Measurements from ENCODE around the gene DNAJC5.
"Not testable (repeated sequence)": the region's sequence is repeated elsewhere in the genome, so short reads cannot be mapped to it uniquely, and the experiment has no call there.

Gene DNAJC5

DNA sequence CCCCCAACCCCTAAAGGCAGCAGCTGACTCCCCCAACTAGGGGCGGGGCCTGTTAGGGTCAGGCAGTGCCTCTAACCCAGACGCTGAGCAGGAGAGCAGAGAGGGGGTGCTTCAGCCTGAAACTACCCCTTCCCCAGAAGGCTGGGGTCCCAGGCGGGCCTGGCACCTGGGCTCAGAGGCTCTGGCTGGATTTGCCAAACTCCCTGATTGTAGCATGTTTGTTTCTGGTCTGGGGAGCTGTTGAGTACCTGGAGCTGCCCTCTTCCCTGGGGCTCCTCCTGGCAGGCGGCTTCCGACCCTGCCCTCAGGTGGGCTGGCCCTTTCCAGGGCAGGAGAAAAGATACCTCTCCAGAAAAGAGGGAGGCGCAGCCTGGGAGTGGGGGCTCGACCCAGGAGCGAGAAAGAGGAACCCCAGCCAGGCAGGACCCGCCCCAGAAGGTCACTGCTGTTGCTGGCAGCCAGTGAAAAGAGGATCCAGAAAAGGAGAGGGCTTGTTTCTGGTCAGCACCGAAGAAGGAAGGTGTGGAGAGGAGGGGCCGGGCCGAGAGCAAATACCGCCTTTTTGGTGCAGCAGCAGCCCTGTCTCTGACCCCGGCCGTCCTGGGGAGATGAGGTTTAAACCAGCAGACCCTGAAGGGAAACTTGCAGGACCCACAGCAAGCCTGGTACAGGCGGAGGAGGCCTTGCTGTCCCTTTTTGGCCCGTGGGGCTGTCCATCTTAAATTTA, 34.4 kb upstream of the DNAJC5 start:
- no peak for DNase-seq (ENCODE audit: extremely low spot score, insufficient read length, low read depth)
- no peak for FAIRE-seq

DNA sequence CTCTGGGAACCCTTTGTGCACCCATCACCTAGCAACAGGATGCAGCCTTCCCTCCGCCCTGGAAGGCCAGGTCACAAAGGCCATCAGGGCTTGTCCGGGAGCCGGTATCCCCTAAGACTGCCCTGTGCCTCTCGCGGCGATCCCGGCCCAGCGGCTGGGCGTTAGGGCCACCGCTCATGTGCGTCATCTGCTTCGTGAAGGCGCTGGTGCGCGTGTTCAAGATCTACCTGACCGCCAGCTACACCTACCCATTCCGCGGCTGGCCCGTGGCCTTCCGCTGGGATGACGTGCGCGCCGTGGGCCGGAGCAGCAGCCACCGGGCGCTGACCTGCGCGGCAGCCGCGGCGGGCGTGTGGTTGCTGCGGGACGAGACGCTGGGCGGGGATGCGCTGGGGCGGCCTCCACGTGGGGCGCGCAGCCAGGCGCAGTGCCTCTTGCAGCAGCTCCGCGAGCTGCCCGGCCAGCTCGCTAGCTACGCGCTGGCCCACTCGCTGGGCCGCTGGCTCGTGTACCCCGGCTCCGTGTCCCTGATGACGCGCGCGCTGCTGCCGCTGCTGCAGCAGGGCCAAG, 33.5 kb upstream of the DNAJC5 start, which contains the start of gene ABHD16B:
ABHD16B (plus strand) TSS at position 134 of the 570 bp plus-strand sequence; CDS start at position 177, 43 bp downstream.
- DNase-seq (ENCODE audit: extremely low spot score, insufficient read length, low read depth): no peak
- FAIRE-seq: no peak

DNA sequence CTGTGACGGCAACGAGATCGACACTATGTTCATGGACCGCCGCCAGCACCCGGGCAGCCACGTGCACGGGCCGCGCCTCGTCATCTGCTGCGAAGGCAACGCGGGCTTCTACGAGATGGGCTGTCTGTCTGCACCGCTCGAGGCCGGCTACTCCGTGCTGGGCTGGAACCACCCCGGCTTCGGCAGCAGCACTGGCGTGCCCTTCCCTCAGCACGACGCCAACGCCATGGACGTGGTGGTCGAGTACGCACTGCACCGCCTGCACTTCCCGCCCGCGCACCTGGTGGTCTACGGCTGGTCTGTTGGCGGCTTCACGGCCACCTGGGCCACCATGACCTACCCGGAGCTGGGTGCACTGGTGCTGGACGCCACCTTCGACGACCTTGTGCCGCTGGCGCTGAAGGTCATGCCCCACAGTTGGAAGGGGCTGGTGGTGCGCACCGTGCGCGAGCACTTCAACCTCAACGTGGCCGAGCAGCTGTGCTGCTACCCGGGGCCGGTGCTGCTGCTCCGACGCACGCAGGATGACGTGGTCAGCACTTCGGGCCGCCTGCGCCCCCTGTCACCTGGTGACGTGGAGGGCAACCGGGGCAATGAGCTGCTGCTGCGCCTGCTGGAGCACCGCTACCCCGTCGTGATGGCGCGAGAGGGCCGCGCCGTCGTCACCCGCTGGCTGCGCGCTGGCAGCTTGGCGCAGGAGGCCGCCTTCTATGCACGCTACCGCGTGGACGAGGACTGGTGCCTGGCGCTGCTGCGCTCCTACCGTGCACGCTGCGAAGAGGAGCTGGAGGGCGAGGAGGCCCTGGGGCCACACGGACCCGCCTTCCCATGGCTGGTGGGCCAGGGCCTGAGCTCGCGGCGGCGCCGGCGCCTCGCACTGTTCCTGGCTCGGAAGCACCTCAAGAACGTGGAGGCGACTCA, 32.7 kb upstream of the DNAJC5 start:
- DNase-seq (ENCODE audit: extremely low spot score, insufficient read length, low read depth): no peak

DNA sequence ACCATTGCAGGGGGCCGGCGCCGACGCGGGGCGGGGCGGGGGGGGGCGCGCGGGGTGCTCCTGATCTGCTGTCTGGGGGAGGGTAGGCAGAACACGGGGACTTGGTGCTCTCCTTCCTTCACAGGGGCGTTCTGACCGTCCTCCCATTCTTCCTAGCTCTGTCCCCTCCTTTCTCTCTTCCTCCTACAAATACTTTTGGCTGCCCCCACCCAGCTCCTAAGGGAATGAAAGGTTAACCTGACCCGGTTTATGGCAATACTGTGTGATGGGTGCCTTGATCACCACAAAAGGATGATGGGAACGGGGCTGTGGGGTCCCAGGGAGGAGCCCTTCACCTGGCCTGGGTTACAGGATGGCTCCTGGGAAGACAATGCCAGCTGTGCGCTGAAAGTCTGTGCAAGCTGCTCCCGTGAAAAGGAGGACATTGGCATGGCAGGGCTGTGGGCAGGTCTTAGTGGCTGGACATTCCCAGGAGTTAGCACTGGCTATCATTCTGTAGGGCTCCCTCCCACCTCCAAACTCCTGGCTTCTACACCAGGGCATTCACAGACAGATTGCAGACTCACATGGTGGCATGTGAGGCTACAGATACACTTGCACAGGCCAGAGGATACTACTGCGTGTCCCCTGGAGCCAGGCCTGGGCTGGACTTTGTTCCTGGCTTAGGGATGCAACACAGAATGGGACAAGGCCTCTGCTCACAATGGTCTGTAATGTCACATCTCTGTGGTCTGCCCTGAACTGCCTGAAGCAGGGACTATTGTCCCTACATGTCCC, 31.7 kb upstream of the DNAJC5 start:
- DNase-seq (ENCODE audit: extremely low spot score, insufficient read length, low read depth) (no peak), FAIRE-seq (no peak)

More for the DNA sequence above, 32.7 kb upstream of the DNAJC5 start:
- no peak for FAIRE-seq

DNA sequence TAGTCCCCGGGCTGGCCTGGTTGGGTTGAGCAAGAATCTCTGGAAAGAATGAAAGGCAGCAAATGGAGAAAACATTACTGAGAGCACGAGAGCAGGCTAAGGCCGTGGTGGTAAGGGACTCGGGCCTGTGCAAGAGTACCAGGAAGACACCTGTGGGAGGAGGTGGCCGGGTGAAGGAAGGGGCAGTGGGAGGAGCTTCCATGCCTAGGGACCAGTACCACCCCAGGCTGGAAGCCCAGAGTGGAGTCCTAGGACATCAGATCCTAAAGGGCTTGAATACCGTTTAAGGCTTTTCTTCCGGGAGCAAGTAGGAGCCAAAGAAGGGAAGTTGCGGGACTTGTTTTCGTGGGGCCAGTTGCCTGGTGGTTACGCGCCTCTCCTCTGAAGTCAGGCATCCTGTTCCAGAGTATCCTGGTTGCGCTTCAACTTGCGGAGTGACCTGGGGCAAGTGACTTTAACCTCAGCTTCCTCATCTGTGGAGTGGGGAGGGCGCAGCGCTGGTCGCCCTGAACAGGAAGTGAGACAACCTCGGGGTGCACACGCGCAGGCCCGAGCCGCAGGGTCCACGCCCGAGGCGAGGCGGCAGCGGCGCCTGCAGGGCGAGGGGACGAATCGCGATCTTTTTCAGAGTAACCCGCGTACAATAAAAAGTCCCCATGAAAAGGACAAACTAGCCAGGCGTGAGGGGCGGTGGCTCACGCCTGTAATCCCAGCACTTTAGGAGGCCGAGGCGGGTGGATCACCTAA, 31.0 kb upstream of the DNAJC5 start:
- peak; percentile 91 for FAIRE-seq

DNA sequence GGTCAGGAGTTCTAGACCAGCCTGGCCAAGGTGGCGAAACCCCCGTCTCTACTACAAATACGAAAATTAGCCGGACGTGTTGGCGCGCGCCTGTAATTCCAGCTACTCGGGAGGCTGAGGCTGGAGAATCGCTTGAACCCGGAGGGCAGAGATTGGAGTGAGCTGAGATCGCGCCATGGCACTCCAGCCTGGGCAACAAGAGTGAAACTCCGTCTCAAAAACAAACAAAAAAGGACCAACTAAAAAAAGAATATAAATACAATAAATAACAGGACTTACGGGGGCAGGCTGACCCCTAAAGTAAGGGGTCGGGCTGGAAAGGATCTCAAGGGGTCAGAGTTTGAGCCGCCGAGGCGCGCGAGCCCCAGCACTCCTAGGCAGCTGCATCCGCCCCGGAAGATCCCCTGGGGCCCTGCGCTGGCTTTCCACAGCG, 30.4 kb upstream of the DNAJC5 start:
- DNase-seq (ENCODE audit: extremely low spot score, insufficient read length, low read depth) (no peak), FAIRE-seq (no peak)

More for the DNA sequence above, 31.0 kb upstream of the DNAJC5 start:
- peak; percentile 84 for DNase-seq (ENCODE audit: extremely low spot score, insufficient read length, low read depth)

DNA sequence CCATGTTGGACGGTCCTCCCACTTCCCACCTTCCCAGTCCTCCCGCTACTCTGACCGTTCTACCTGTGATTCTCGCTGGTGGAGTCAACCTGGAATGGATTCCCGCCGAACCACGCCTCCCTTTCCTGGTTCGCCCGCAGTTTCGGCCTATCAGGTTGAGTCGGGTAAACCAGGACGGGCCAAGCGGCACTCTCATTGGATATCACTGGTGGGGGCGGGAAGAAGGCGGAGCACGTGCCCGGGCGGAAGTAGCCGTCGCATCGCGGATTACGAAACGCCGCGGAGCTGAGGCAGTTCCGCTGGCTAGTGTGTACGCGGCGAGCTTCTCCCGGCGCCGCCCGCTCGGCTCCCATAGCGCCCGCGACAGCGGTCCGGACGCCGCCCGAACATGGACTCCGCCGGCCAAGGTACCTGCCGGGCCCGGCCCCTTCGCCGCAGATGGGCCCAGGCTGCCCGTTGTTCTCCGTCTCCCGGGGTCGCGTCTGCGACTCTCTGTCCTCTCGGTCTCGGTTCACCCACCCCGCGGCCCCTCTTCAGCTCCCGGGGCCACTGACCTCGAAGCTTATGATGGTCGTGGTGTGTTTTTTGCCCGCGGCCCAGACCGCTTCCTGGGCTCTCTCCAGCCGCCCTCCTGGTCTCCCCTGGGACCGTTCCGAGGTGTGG, 29.8 kb upstream of the DNAJC5 start, which contains the start of gene TPD52L2:
TPD52L2 (plus strand) TSS at position 293 of the 663 bp plus-strand sequence; CDS start at position 389, 96 bp downstream.
- DNase-seq (ENCODE audit: extremely low spot score, insufficient read length, low read depth) (peak; percentile 95), FAIRE-seq (peak; percentile 96)

DNA sequence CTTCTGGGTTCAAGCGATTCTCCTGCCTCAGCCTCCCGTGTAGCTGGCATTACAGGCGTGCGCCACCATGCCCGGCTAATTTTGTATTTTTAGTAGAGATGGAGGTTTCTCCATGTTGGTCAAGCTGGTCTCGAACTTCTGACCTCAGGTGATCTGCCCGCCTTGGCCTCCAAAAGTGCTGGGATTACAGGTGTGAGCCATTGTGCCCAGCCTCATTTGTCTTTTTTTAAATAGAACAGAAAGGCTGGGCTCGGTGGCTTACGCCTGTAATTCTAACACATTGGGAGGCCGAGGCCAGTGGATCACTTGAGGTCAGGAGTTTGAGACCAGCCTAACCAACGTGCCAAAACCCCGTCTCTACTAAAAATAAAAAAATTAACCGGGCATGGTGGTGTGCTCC, 27.9 kb upstream of the DNAJC5 start:
- FAIRE-seq; DNase-seq (ENCODE audit: extremely low spot score, insufficient read length, low read depth): not testable (repeated sequence)

DNA sequence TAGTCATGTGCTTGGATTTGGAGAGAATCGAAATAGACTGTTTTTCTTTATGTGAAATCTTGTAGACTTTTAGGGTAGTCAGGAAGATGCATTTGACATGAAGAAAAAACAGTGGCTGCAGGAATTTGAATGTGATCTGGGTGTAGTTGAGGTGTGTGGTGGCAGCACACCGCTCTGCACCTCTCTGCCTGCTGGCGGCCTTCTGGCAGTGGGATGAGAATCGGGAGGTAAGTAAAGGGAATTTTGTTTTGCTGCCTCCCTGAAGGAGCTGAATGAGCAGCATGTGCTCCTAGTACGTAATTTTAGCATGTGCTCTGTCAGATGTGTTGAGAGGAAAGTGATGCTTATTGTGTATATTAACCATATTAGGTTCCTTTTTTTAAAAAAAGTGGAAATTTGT, 26.7 kb upstream of the DNAJC5 start:
- DNase-seq (ENCODE audit: extremely low spot score, insufficient read length, low read depth): no peak
- no peak for FAIRE-seq

DNA sequence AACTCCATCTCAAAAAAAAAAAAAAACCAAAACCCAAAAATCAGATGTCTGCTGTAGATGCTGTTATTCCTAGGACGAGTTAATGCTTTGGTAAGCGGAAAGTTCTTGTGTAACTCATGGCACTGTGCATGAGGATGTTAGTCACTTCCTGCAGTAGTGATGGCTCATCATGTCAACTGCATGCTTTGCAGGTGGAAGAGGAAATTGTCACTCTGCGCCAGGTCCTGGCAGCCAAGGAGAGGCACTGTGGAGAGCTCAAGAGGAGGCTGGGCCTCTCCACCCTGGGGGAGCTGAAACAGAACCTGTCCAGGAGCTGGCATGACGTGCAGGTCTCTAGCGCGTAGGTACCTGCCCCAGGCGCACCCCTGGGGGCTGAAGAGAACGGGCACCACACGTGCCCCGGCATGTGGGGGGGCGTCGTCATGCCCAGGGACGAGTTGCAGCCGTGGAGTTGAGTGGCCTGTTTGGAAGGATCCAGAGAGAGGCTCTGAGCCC, 21.4 kb upstream of the DNAJC5 start:
- FAIRE-seq: no peak
- no peak for DNase-seq (ENCODE audit: extremely low spot score, insufficient read length, low read depth)

DNA sequence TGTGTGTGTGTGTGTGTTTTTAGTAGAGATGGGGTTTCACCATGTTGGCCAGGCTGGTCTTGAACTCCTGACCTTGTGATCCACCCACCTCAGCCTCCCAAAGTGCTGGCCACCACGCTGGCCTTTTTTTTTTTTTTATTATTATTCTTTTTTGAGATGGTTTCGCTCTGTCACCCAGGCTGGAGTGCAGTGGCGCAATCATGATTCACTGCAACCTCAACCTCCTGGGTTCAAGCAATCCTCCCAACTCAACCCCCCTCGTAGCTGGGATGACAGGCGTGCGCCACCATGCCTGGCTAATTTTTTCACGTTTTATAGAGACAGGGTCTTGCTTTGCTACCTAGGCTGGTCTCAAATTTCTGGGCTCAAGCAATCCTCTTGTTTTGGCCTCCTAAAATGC, 20.7 kb upstream of the DNAJC5 start:
- not testable (repeated sequence) for FAIRE-seq; DNase-seq (ENCODE audit: extremely low spot score, insufficient read length, low read depth)

DNA sequence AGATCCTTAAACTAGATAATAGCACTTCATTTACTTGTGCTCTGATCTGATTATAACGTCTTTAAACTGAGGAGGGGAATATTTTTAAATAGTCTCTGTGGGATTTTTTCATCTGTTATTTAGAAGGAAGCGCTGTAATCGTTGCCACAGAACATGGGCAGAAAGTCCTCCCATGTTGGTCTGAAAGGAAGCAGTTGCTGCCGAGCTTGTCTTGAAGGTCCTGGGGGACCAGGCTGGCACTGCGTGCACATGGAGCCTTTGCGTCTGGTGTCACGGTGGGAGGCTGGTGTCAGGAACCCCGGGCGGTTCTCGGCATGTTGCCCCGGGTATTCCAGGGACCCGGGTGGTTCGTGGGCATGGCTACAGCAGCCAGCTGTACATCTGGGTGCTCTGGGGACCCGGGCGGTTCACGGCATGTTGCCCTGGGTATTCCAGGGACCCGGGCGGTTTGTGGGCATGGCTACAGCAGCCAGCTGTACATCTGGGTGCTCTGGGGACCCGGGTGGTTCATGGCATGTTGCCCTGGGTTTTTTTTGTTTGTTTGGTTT, 18.4 kb upstream of the DNAJC5 start:
- FAIRE-seq (no peak), DNase-seq (ENCODE audit: extremely low spot score, insufficient read length, low read depth) (no peak)

DNA sequence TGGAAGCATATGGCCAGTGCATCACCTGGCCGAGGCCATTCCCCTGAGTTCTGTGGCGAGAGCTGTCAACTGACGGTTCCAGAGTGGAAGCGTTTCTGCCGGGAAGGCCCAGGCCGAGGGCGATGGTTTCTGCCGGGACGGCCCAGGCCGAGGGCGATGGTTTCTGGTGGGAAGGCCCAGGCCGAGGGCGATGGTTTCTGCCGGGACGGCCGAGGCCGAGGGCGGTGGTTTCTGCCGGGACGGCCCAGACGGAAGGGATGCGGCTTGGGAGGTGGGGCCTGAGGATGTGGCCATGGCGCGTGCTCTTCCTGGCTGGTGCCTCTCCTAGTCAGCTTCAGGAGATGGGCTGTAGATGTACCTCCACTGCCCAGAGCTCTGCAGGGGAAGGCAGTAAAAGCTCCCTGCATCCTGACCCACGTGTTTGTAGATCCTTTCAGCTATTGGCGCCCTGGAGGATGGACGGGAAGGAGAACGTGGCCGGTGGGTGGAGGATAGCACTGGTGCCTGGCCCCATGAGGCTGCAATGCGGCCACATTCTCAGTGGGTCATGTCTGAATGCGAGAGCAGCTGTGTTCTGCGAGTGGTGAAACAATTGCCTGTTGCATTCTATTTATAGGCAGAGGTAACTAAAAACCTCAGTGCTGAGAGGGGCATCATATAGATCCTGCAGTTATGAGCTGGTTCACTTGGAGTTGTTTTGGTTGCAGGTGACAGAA, 17.0 kb upstream of the DNAJC5 start:
- DNase-seq (ENCODE audit: extremely low spot score, insufficient read length, low read depth): no peak
- FAIRE-seq: no peak

DNA sequence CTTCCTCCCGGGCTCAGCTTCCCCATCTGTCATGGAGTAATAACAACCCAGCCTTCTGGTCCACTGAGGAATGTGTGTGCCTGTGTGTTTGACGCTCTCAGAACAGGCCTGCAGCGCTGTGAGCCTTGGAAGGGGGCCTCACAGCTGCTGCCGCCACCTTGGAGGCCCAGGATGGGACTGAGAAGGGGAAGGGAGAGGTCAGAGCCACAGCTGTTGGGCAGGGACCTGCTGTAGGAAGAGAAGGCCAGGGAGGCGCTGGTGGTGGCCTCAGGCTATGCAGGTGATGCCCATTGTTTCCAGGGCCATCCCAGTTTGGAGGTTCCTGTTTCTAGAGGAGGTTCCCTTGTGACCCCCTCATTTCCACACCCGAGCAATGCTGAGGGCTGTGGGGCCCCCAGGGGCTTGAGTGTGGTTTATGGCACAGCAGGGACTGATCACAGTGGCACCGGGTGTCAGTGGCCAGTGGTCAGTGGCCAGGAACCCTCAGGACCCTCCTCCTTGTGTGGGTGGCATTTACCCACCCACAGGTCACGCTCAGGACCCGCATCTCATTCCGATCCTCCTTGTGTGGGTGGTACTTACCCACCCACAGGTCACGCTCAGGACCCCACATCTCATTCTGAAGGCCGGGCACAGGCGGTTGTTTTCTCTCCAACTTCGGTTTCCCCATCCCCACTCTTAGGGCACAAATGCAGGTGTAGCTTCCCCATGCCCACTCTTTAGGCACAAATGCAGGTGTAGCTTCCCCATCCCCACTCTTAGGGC, 15.8 kb upstream of the DNAJC5 start:
- FAIRE-seq: no peak

DNA sequence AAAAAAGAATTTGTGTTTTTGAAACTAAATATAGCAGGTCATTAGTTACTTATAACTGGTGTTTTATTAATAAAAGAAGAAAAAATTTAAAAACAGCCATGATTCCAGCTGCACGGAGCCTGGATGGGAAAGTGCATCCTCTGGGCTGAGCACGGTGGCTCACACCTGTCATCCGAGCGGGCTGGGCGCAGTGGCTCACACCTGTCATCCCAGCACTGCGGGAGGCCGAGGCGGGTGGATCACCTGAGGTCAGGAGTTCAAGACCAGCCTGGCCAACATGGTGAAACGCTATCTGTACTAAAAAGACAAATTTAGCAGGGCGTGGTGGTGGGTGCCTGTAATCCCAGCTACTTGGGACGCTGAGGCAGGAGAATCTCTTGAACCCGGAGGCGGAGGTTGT, 14.0 kb upstream of the DNAJC5 start:
- not testable (repeated sequence) for DNase-seq (ENCODE audit: extremely low spot score, insufficient read length, low read depth); FAIRE-seq

More for the DNA sequence above, 15.8 kb upstream of the DNAJC5 start:
- no peak for DNase-seq (ENCODE audit: extremely low spot score, insufficient read length, low read depth)

DNA sequence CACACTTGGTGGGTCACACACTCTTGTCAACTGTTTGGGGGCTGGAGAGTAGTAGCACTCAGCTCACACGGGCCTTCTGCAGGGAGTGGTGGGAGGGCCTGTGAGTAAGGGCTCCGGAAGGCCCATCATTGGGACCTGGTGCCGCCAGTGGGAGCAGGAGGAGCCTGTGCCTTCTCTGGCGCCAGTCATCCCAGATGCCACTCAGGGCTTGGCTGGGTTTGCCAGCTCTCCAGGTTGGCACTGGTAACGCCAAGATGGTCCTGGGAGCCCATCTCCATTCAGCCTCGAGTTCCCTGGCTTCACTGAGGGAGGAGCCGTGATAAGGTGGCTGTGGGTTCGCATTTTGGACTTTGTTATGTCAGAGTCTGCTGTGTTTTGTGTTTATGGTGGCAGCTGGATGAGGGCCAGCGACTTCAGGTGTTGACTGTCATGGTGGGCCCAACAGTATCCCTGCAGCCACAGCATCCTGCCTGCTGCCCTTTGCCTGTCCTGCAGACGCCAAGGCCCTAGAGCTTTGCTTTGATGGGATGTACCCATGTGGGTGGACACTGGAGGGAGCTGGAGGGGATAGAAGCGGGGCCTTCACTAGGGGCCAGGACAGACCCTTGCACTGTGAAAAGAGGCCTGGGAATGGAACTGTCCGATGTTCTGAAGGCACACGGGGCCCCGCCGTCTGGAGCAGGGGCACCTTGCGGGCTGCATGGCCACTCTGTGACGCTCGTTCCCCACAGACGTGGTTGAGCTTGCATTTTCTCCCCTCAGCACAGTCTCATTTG, 13.3 kb upstream of the DNAJC5 start:
- no peak for FAIRE-seq
- DNase-seq (ENCODE audit: extremely low spot score, insufficient read length, low read depth): no peak
